Activated CD8-positive, alpha-beta memory T cell treated with anti-CD3 and anti-CD28 coated beads, Interleukin-2, amount 50 U/mL, for 48 hours (primary cell): ENCODE measurements around the gene PHF21B.

Experiments used
- DNase-seq: peaks from one replicate; pipeline ENCODE4 v3.0.0-alpha.2; 2020

The PHF21B gene

DNA sequence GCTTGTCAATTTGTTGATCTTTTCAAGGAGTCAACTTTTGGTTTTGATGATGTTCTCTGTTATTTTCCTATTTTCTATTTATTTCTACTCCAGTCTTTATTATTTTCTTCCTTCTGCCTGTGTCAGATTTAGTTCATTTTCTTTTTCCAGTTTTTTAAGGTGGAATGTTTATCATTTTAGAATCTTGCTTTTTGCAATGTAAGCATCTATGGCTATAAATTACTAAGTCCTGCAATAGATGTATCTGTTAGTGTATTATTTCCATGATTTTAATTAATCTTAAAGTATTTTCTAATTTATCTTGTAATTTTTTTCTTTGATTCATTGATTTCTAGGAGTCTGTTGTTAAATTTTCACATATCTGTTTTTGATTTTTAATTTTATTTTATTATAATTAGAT is 175.7 kb downstream of the PHF21B start:
- DNase-seq = no peak

- no peak for DNase-seq
Observed at GRCh38 chr22:44831885-44832284, 177.9 kb downstream of the PHF21B start.
